K562 (cell line): Measurements from ENCODE around the gene CCT3. TPM values are rescaled to one million over a fixed set of nuclear protein-coding genes. Genes with fewer than 3 reads are reported as not detected.

ENCODE experiments used
- ATAC-seq: fragments of 200-7000 bp; cut with Tn5 transposase; 3 replicates; pipeline ENCODE4 v1.9.1; 2020; ENCODE audit warnings: moderate library complexity
- Bru-seq: library from RNA; stranded (reverse); fragments of 400-500 nt; gene quantifications from one replicate; lab custom pipeline; 2021; lab: Mats Ljungman, UMichigan
- BruChase-seq, 2 experiments: library from RNA; stranded (reverse); fragments of 400-500 nt; gene quantifications; one replicate each; lab custom pipeline; 2021; lab: Mats Ljungman, UMichigan
- BruUV-seq: library from RNA; stranded (reverse); fragments of 400-500 nt; replicated peaks from 2 replicates; lab custom pipeline; 2021; lab: Mats Ljungman, UMichigan
- CTCF ChIA-PET: fragments of 300-600 bp; formaldehyde crosslinking; extraction: SDS; loops from one replicate; lab custom pipeline; 2021; ENCODE audit warnings: low intra/inter-chr PET ratio; lab: Yijun Ruan, JAX
- POLR2A ChIA-PET: fragments of 300-600, 350-650 bp; sonication (Branson Sonifier 250); formaldehyde crosslinking; extraction: SDS; loops from one replicate; lab custom pipeline; 2021; ENCODE audit warnings: antibody characterized with exemption, inconsistent platforms; lab: Yijun Ruan, JAX
- DNase-seq, 4 experiments: peaks; one replicate each; pipeline versions ENCODE4 v3.0.0 to v3.0.0-alpha.2; 2011 to 2018; ENCODE audit warnings: low spot score in 3 of 4, mixed read lengths in 3 of 4; ENCODE audit errors: extremely low read depth in 1 of 4
- FAIRE-seq: peaks from 2 replicates; lab custom pipeline; 2011; peaks lifted over from hg19 to GRCh38; lab: Jason Lieb, UNC
- H2AFZ ChIP-seq: 2 replicates; pipeline ENCODE4 v1.6.0; 2011; ENCODE audit warnings: low read depth, low read length, control low read depth, inconsistent platforms
- H3K27ac ChIP-seq: fragments of 200-600 bp; 3 replicates; pipeline ENCODE4 v1.8.0; 2011; ENCODE audit warnings: low read depth, mild to moderate bottlenecking, control low read depth, inconsistent platforms, low read length, moderate library complexity, mixed read lengths; ENCODE audit errors: extremely low read depth
- H3K27me3 ChIP-seq, 2 experiments: fragments of 300-600 bp in 1 of 2; 2 replicates in 1 of 2; 3 replicates in 1 of 2; pipeline versions ENCODE4 v1.6.0 to v1.8.0; 2011; ENCODE audit warnings: inconsistent platforms in 2 of 2, low read length in 2 of 2, mild to moderate bottlenecking in 1 of 2, mixed read lengths in 1 of 2, moderate library complexity in 1 of 2; ENCODE audit not compliant: control insufficient read depth in 2 of 2, insufficient read depth in 2 of 2
- H3K36me3 ChIP-seq: fragments of 300-600 bp; 3 replicates; pipeline ENCODE4 v1.8.0; 2011; ENCODE audit warnings: mild to moderate bottlenecking, low read length, inconsistent platforms; ENCODE audit not compliant: control insufficient read depth, insufficient read depth
- H3K4me1 ChIP-seq, 2 experiments: fragments of 200-600 bp in 1 of 2; replicated peaks in 1 of 2; 2 replicates in 1 of 2; 3 replicates in 1 of 2; pipeline versions ENCODE4 v1.5.1 to v1.8.0; 2011; ENCODE audit warnings: inconsistent platforms in 2 of 2, low read length in 2 of 2, mild to moderate bottlenecking in 1 of 2, mixed read lengths in 1 of 2, moderate library complexity in 1 of 2; ENCODE audit not compliant: control insufficient read depth in 2 of 2, insufficient read depth in 2 of 2
- H3K4me2 ChIP-seq: 2 replicates; pipeline ENCODE4 v1.6.1; 2011; ENCODE audit warnings: low read length, control low read depth, inconsistent platforms, mixed read lengths; ENCODE audit not compliant: insufficient read depth
- H3K4me3 ChIP-seq: fragments of 200-600 bp; sonication (generic), shearing (Covaris generic); 2 replicates; pipeline ENCODE4 v1.5.1; 2016; ENCODE audit warnings: control low read depth, inconsistent platforms
- H3K79me2 ChIP-seq: fragments of 200-600 bp; 3 replicates; pipeline ENCODE4 v1.8.0; 2011; ENCODE audit warnings: low read length, inconsistent platforms; ENCODE audit not compliant: control insufficient read depth, insufficient read depth
- H3K9ac ChIP-seq, 2 experiments: 2 replicates each; pipeline versions ENCODE4 v1.6.0 to v1.6.1; 2011; ENCODE audit warnings: low read depth in 2 of 2, low read length in 2 of 2, control low read depth in 1 of 2, inconsistent platforms in 1 of 2, mild to moderate bottlenecking in 1 of 2, mixed read lengths in 1 of 2; ENCODE audit not compliant: insufficient read depth in 1 of 2
- H3K9me1 ChIP-seq: one replicate; pipeline ENCODE4 v1.6.0; 2011; ENCODE audit warnings: inconsistent platforms, mild to moderate bottlenecking, low read length, moderate library complexity; ENCODE audit not compliant: control insufficient read depth, insufficient read depth
- H3K9me3 ChIP-seq: replicated peaks from 2 replicates; pipeline ENCODE4 v1.5.1; 2011; ENCODE audit warnings: low read depth, low read length, inconsistent platforms; ENCODE audit not compliant: control insufficient read depth, insufficient read depth
- H4K20me1 ChIP-seq: replicated peaks from 2 replicates; pipeline ENCODE4 v1.6.1; 2011; ENCODE audit warnings: low read length, inconsistent platforms, mixed read lengths; ENCODE audit not compliant: control insufficient read depth, insufficient read depth
- CBX8 ChIP-seq: fragments of 200-600 bp; sonication (generic); IDR thresholded peaks from 2 replicates; pipeline ENCODE4 v1.6.1; 2012; ENCODE audit warnings: borderline replicate concordance, mixed run types, low read depth, mild to moderate bottlenecking, moderate library complexity, mixed read lengths, low read length, control low read depth, inconsistent platforms; ENCODE audit not compliant: poor library complexity, severe bottlenecking; ENCODE audit errors: extremely low read depth
- CCAR2 ChIP-seq: fragments of 200-400 bp; formaldehyde crosslinking; IDR thresholded peaks from 2 replicates; pipeline ENCODE4 v1.6.1; 2017; ENCODE audit warnings: mild to moderate bottlenecking, low read depth, low read length
- CREM ChIP-seq: IDR thresholded peaks from 2 replicates; pipeline ENCODE4 v1.6.1; 2014; ENCODE audit warnings: antibody characterized with exemption, low read depth
- FOS ChIP-seq: IDR thresholded peaks from 3 replicates; pipeline ENCODE4 v1.6.1; 2011; ENCODE audit not compliant: insufficient read length; ENCODE audit errors: extremely low read depth
- MCM7 ChIP-seq, 2 experiments: fragments of 450-650 bp; IDR thresholded peaks; 2 replicates each; pipeline ENCODE4 v1.6.1; 2016 to 2018
- RBM25 ChIP-seq: fragments of 200-400 bp; formaldehyde crosslinking; IDR thresholded peaks from 2 replicates; pipeline ENCODE4 v1.6.1; 2018; ENCODE audit warnings: low read length, low read depth, moderate library complexity; ENCODE audit not compliant: severe bottlenecking
- SRF ChIP-seq, 2 experiments: fragments of 250-450, 450-650 bp in 1 of 2; sonication (Bioruptor Pico) in 1 of 2; sonication (generic) in 1 of 2; formaldehyde crosslinking; IDR thresholded peaks; 2 replicates each; pipeline versions ENCODE4 v1.5.0 to v1.5.1; 2020 to 2022; ENCODE audit warnings: mild to moderate bottlenecking in 1 of 2, missing genetic modification reagents in 1 of 2
- ZEB2 ChIP-seq: fragments of 450-650 bp; IDR thresholded peaks from 2 replicates; pipeline ENCODE4 v1.6.1; 2016
- ZNF436 ChIP-seq: fragments of 250-450, 450-650 bp; sonication (Bioruptor Pico); formaldehyde crosslinking; IDR thresholded peaks from 2 replicates; pipeline ENCODE4 v1.7.0; 2020; ENCODE audit warnings: mild to moderate bottlenecking
- WGBS: fragments of 100-300 bp; shearing (Covaris generic); methylation state at CpG from one replicate; pipeline ENCODE4 v1.1.6; 2016; ENCODE audit warnings: low coverage, mixed read lengths; ENCODE audit not compliant: insufficient coverage; ENCODE audit errors: missing lambda C conversion rate; 5-methylcytosine and 5-hydroxymethylcytosine counted together
- in situ Hi-C: fragments of 300-500 bp; cut with MboI; formaldehyde crosslinking; loops from 4 replicates; pipeline ENCODE4 v1.15.0; 2018; ENCODE audit warnings: inconsistent platforms, mixed read lengths
- intact Hi-C: fragments of 100-400 bp; cut with micrococcal nuclease; formaldehyde crosslinking; loops from 2 replicates; pipeline ENCODE4 v1.14.2; 2022
- long read RNA-seq, 3 experiments: library from polyadenylated mRNA in 2 of 3; library from RNA in 1 of 3; unstranded in 2 of 3; stranded (forward) in 1 of 3; transcript quantifications; one replicate each; pipeline ENCODE4 v2.0.0, GENCODE V29; 2019 to 2022
- polyA minus RNA-seq, 3 experiments: library from RNA; depleted of rRNA, polyadenylated mRNA; stranded (reverse); fragments of >200 nt; gene quantifications; 2 replicates each; pipeline ENCODE4 v1.2.3, GENCODE V29; 2011
- polyA plus RNA-seq, 8 experiments: library from polyadenylated mRNA; depleted of rRNA in 4 of 8; stranded (reverse) in 5 of 8; unstranded in 3 of 8; fragments of >200 nt; fragmentation: Nextera tagmentation in 2 of 8; fragmentation: Illumina TruSeq in 1 of 8; extraction: Ambion mirVana in 2 of 8; extraction: Trizol in 1 of 8; gene quantifications; 2 replicates each; pipeline versions ENCODE4 v1.2.1 to v1.2.3, GENCODE V29; 2011 to 2014; ENCODE audit warnings: inconsistent platforms in 1 of 8, missing spikeins in 1 of 8
- total RNA-seq, 7 experiments: library from RNA; depleted of rRNA in 6 of 7; stranded (reverse); fragments of >200 nt in 6 of 7; fragmentation: Illumina TruSeq in 2 of 7; extraction: Trizol in 2 of 7; gene quantifications; 2 replicates each; pipeline versions ENCODE4 v1.2.1 to v1.2.3, GENCODE V29; 2011 to 2021; ENCODE audit warnings: low replicate concordance in 1 of 7
- TF ChIP-seq, protein P1 (sequence below), 3 experiments: fragments of 200-800 bp in 1 of 3; fragments of 250-450 bp in 1 of 3; fragments of 450-650 bp in 1 of 3; sonication (Bioruptor Pico) in 1 of 3; sonication (Bioruptor generic) in 1 of 3; formaldehyde crosslinking in 1 of 3; IDR thresholded peaks; 2 replicates each; pipeline versions ENCODE4 v1.6.1 to v1.8.0; 2016 to 2022; ENCODE audit warnings: mild to moderate bottlenecking in 2 of 3, missing genetic modification characterization in 2 of 3, missing compliant biosample characterization in 1 of 3, moderate library complexity in 1 of 3

Gene CCT3
- 286 and 378 TPM in 2 replicates for total RNA-seq (2011; cell fraction: chromatin; rRNA removed; ENCODE audit: low replicate concordance)
- total RNA-seq (2011; cell fraction: nucleolus; rRNA removed), result 207 and 211 TPM in 2 replicates
- 281 and 365 TPM in 2 replicates for total RNA-seq (2011; cell fraction: nucleoplasm; rRNA removed)
- total RNA-seq (2014; rRNA removed), result 567 and 570 TPM in 2 replicates
- 610 and 635 TPM in 2 replicates for total RNA-seq (2014; rRNA removed; fragmentation: Illumina TruSeq; extraction: Trizol)
- total RNA-seq (2015; rRNA removed; fragmentation: Illumina TruSeq; extraction: Trizol), result 573 and 580 TPM in 2 replicates
- total RNA-seq (2021), result 521 and 542 TPM in 2 replicates
- polyA plus RNA-seq (2011; rRNA removed), result 682 and 836 TPM in 2 replicates
- polyA plus RNA-seq (2011; cell fraction: cytosol; rRNA removed), result 554 and 570 TPM in 2 replicates
- polyA plus RNA-seq (2011; cell fraction: nucleus; rRNA removed), result 205 and 257 TPM in 2 replicates
- 345 and 420 TPM in 2 replicates for polyA plus RNA-seq (2012)
- 536 and 610 TPM in 2 replicates for polyA plus RNA-seq (2014; fragmentation: Illumina TruSeq; extraction: Trizol)
- polyA plus RNA-seq (2014; fragmentation: Nextera tagmentation; extraction: Ambion mirVana), result 1,000 to 10,000 TPM in 1 of 2 experiments, 100 to 1,000 TPM in 1; 871 to 1,167 TPM
- 475 and 532 TPM in 2 replicates for polyA plus RNA-seq (2014; rRNA removed)
- polyA minus RNA-seq (2011; rRNA and poly(A)+ RNA removed), result 839 and 1,099 TPM in 2 replicates
- polyA minus RNA-seq (2011; cell fraction: cytosol; rRNA and poly(A)+ RNA removed), result 448 and 506 TPM in 2 replicates
- 78.0 and 147 TPM in 2 replicates for polyA minus RNA-seq (2011; cell fraction: nucleus; rRNA and poly(A)+ RNA removed)
- Bru-seq, nascent RNA, result percentile 93 among the genes with signal in this experiment
- BruChase-seq, experiment 1, labeled RNA remaining after a 2-hour chase, result percentile 94 among the genes with signal in this experiment
- BruChase-seq, experiment 2, labeled RNA remaining after a 6-hour chase, result percentile 93 among the genes with signal in this experiment
- long read RNA-seq, experiment 1, transcript CCT3-201 (14 exons, 2,150 nt), result major isoform, 2,417 of 2,981 reads
- long read RNA-seq, experiment 1, transcript CCT3-211 (15 exons, 1,858 nt), result minor isoform, 13 of 2,981 reads
- long read RNA-seq, experiment 1, transcript CCT3-204 (12 exons, 1,815 nt), result minor isoform, 10 of 2,981 reads
- long read RNA-seq, experiment 1, partial matches to known transcripts, result 342 of 2,981 reads
- long read RNA-seq, experiment 1, other reads (novel, unspliced or antisense), result 195 of 2,981 reads
- long read RNA-seq, experiment 2, transcript CCT3-201 (14 exons, 2,150 nt), result major isoform, 459 of 681 reads
- long read RNA-seq, experiment 2, partial matches to known transcripts, result 122 of 681 reads
- long read RNA-seq, experiment 2, other reads (novel, unspliced or antisense), result 97 of 681 reads
- long read RNA-seq, experiment 3, transcript CCT3-211 (15 exons, 1,858 nt), result minor isoform, 6 of 1,822 reads
- long read RNA-seq, experiment 3, transcript CCT3-201 (14 exons, 2,150 nt), result major isoform, 1,665 of 1,822 reads
- long read RNA-seq, experiment 3, partial matches to known transcripts, result 84 of 1,822 reads
- long read RNA-seq, experiment 3, other reads (novel, unspliced or antisense), result 63 of 1,822 reads

DNA sequence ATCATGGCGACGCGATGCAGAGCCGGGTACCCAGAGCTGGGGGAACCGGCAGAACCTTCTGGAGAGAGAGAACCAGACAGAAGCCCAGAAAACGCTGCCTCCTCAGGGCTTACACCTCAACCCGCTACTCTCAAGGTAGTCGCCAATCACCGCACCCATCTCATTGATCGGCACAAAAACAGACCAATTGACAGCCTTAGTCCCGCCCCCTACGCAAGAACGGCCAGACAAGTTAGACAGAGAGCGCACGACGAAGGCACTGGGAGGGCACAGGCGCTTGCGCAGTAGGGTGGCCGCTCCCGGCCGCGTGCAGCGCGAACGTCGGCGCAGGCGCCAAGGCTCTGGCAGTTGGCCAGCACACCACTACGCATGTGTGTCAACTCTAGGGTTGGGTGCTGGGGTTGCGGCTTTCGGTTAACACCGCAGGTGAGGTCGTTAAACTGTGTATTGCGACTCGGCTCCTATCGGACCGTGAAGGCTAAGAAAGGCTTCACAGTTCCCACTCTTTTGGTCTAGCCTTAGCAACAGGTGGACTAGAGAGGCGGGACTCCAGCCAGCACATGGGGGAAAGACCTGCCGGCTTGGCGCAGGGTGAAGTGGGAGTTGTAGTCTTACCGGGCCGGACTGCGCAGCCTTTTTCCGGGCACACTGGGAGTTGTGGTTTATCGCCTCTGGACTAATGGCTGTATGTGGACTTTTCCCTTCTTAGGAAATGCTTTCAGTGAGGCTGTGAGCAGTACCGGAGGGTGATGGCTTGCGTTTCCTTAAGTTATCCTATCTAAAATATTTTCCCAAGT, at the start of gene CCT3, which contains the start of gene TSACC:
Gene CCT3 (minus strand): TSS at position 113 of the 797 bp plus-strand sequence. CDS start 108 bp downstream, at position 5.
Gene TSACC (plus strand): TSS at position 347 of the 797 bp plus-strand sequence. CDS start 1,232 bp downstream, outside the sequence.
- BruUV-seq, result no TSS peak
- Histone ChIP-seq H3K4me1 (peaks cover 0 to 9% of the 10 kb centered on the region in 2 experiments; a peak in 3 of 5 replicates), H3K9me1 (no peaks in the 10 kb centered on the region), H3K79me2 (peaks cover 51% of the 10 kb centered on the region), H2AFZ (peak within 1 kb of the TSS; percentile 97), H4K20me1 (peaks cover 20% of the 10 kb centered on the region), H3K4me2 (peak within 1 kb of the TSS; percentile 90), H3K36me3 (peaks cover 35% of the 10 kb centered on the region), H3K27me3 (no peaks in the 10 kb centered on the region), H3K9me3 (no peaks in the 10 kb centered on the region), H3K4me3 (peak within 1 kb of the TSS; percentile 63), H3K27ac (peak within 1 kb of the TSS; percentile 89), H3K9ac (peak within 1 kb of the TSS; percentile 94 to 96)
- POLR2A ChIA-PET, result interaction anchor here (0.6 to 1.2 kb wide), 9 partner anchors 16 to 123 kb away, joined by 3 to 5 read pairs (median 3); no protein-coding TSS in a partner anchor
- CTCF ChIA-PET, result interaction anchor here (0.6 kb wide), 1 partner anchor 107 kb away, joined by 3 read pairs; no protein-coding TSS in a partner anchor
- under 1% methylated on average over 47 of the region's 47 CpGs for WGBS
- ATAC-seq (peak; percentile 95), DNase-seq (peak; percentile 94 to 100 (median 98)), FAIRE-seq (peak; percentile 99)
- intact Hi-C loops (loop anchor here (5.0 kb wide), 1 partner anchor 164 kb away; the partner anchor contains the start of gene MEF2D), in situ Hi-C loops (no loop called here)
- TF ChIP-seq ZNF436 (CRISPR knock-in tag) (no peak), RBM25 (peak; percentile 88), SRF (CRISPR knock-in tag; IDR thresholded peaks at IDR 0.05) (peak in 1 of 2 experiments; percentile 86; a peak in 1 of 4 replicates), MCM7 (IDR thresholded peaks at IDR 0.05) (no peak), CCAR2 (no peak), FOS (peak; percentile 97), CBX8 (no peak), ZEB2 (no peak), CREM (peak; percentile 95)
- TF ChIP-seq, protein P1, sequence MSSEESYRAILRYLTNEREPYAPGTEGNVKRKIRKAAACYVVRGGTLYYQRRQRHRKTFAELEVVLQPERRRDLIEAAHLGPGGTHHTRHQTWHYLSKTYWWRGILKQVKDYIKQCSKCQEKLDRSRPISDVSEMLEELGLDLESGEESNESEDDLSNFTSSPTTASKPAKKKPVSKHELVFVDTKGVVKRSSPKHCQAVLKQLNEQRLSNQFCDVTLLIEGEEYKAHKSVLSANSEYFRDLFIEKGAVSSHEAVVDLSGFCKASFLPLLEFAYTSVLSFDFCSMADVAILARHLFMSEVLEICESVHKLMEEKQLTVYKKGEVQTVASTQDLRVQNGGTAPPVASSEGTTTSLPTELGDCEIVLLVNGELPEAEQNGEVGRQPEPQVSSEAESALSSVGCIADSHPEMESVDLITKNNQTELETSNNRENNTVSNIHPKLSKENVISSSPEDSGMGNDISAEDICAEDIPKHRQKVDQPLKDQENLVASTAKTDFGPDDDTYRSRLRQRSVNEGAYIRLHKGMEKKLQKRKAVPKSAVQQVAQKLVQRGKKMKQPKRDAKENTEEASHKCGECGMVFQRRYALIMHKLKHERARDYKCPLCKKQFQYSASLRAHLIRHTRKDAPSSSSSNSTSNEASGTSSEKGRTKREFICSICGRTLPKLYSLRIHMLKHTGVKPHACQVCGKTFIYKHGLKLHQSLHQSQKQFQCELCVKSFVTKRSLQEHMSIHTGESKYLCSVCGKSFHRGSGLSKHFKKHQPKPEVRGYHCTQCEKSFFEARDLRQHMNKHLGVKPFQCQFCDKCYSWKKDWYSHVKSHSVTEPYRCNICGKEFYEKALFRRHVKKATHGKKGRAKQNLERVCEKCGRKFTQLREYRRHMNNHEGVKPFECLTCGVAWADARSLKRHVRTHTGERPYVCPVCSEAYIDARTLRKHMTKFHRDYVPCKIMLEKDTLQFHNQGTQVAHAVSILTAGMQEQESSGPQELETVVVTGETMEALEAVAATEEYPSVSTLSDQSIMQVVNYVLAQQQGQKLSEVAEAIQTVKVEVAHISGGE (CRISPR knock-in tag; IDR thresholded peaks at IDR 0.05), result peak in 1 of 3 experiments; percentile 78; a peak in 2 of 6 replicates
